ENCODE measurements around the gene AP5Z1.
A peak's percentile ranks its signal among the peaks of the same experiment; 100 is the strongest.

Gene AP5Z1

DNA sequence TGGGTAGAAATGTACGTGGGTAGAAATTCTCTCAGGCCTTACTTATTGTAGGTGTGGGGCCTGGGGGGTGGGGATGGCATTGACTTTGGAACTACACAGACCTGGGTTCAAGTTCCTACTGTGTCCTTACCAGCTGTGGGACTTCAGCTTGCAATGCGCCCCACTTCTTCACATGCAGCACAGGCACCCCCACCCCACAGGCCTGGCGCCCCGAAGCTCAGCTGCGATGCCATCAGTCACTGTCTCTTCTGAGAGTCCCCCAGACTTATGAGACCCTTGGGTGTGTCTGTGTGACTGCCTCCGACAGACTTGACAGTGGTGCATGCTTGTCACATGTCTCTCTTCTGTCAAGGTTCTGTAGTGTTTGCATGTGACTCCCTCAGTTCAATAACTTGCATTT, 3.1 kb upstream of the AP5Z1 start:
- TF ChIP-seq, protein P1, sequence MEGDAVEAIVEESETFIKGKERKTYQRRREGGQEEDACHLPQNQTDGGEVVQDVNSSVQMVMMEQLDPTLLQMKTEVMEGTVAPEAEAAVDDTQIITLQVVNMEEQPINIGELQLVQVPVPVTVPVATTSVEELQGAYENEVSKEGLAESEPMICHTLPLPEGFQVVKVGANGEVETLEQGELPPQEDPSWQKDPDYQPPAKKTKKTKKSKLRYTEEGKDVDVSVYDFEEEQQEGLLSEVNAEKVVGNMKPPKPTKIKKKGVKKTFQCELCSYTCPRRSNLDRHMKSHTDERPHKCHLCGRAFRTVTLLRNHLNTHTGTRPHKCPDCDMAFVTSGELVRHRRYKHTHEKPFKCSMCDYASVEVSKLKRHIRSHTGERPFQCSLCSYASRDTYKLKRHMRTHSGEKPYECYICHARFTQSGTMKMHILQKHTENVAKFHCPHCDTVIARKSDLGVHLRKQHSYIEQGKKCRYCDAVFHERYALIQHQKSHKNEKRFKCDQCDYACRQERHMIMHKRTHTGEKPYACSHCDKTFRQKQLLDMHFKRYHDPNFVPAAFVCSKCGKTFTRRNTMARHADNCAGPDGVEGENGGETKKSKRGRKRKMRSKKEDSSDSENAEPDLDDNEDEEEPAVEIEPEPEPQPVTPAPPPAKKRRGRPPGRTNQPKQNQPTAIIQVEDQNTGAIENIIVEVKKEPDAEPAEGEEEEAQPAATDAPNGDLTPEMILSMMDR (IDR thresholded peaks at IDR 0.05; ENCODE audit: low read depth, low read length), result no peak
- H3K4me3 ChIP-seq (replicated peaks in 1 of 2; ENCODE audit: low read depth in 2 of 2, low read length in 2 of 2), result no peak overlapping the region
- DNase-seq (ENCODE audit: low read depth in 2 of 2), result no peak

DNA sequence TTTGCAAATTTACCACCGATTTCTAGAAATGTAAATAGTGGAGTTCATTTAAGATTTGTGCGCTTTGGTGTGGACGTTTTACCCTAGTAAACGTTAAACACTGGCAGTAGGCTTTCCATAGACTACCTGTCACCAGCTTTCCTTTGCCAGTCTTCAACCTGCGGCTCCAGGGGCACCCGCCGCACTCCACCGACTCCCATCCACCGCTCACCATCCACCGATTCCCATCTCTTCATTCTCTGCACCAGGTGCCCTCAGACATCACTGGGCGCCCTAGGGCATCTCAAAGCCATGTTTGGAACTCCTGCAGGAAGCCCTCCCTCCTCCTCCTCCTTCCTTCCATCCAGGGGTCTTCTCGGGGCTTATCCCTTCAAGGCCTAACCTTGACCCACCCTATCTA, 1.4 kb upstream of the AP5Z1 start:
- no peak for DNase-seq (ENCODE audit: low read depth in 2 of 2)
- no peak overlapping the region for H3K4me3 ChIP-seq (replicated peaks in 1 of 2; ENCODE audit: low read depth in 2 of 2, low read length in 2 of 2)
- TF ChIP-seq, protein P1 (IDR thresholded peaks at IDR 0.05; ENCODE audit: low read depth, low read length), result no peak

DNA sequence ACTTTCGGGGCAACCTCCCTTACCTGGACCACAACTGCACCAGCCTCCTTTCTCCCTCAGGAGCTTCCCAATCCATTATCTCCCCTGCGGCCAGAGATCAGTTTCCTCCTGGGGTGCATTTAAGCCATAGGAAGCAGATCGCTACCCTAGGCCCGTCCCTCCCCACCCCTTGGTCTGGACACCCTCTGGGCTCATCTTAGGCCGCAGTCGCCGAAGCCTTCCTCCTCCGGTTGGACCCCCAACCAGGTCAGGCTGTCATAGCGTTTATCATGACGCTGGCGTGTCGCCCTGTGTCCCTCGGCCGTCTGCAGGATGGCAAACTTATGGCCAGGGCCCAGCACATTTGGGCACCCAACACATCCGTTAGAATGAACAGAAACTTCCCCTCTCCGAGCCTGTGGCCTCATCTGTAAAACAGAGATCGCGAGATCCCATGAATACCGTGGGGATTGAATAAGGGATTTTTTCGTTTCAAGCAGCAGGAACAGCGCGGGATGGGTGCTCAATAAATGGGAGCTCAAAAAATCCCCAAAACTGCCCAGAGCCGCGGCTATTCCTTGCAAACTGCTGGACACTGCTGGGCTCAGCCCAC, 669 bp upstream of the AP5Z1 start:
- DNase-seq (ENCODE audit: low read depth in 2 of 2), result peak; percentile 71 to 85
- TF ChIP-seq, protein P1 (IDR thresholded peaks at IDR 0.05; ENCODE audit: low read depth, low read length), result no peak

DNA sequence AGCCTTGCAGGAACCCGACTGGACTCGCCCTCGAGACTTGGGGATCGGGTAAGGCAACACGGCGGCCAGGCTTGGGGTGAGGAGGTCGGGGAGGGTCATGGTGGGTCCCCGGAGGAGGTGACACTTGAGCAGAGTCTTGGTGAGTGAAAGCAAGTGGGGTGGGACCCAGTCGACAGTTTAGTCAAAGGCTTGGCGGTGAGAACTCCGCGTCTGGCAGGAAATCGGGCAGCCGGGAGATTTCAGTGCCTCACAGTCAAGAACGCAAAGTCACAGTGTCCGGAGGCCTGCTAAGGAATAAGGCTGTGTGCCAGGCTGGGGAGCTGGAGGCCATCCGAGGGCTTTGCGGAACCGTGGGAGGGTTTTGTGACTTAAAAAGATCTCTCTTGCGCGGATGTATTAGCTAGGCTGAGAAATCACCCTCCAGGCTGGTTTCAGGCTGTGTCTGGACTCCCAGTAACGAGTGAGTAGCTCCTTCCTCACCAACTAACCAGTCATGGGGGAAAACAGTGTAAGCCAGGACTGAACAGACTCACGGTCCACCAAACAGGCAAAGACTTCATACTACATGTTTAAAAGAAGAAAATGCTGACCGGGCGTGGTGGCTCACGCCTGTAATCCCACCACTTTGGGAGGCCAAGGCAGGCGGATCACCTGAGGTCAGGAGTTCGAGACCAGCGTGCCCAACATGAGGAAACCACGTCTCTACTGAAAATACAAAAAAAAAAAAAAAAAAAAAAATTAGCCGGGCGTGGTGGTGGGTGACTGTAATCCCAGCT, 613 bp downstream of the AP5Z1 start:
- peak; percentile 69 to 73 for DNase-seq (ENCODE audit: low read depth in 2 of 2)
- H3K4me3 ChIP-seq (replicated peaks in 1 of 2; ENCODE audit: low read depth in 2 of 2, low read length in 2 of 2), result peak overlapping the region; percentile 98 to 99
- TF ChIP-seq, protein P1 (IDR thresholded peaks at IDR 0.05; ENCODE audit: low read depth, low read length), result no peak

More for the DNA sequence above, 669 bp upstream of the AP5Z1 start:
- H3K4me3 ChIP-seq (replicated peaks in 1 of 2; ENCODE audit: low read depth in 2 of 2, low read length in 2 of 2), result peak overlapping the region; percentile 98 to 99

DNA sequence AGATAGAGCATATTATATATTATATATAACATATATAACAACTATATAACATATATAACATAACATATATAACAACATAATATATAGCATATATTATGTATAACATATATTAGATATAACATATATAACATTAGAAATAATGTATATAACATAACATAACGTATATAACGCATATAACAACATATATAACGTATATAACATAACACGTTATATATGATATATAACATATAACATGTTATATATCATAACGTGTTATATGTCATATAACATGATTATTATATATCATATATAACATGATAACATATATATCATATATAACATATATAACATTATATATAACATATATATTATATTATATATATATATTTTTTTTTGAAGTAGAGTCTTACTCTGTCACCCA, 3.7 kb downstream of the AP5Z1 start:
- H3K4me3 ChIP-seq (replicated peaks in 1 of 2; ENCODE audit: low read depth in 2 of 2, low read length in 2 of 2), result no peak overlapping the region
- no peak for DNase-seq (ENCODE audit: low read depth in 2 of 2)
- TF ChIP-seq, protein P1 (IDR thresholded peaks at IDR 0.05; ENCODE audit: low read depth, low read length), result no peak

DNA sequence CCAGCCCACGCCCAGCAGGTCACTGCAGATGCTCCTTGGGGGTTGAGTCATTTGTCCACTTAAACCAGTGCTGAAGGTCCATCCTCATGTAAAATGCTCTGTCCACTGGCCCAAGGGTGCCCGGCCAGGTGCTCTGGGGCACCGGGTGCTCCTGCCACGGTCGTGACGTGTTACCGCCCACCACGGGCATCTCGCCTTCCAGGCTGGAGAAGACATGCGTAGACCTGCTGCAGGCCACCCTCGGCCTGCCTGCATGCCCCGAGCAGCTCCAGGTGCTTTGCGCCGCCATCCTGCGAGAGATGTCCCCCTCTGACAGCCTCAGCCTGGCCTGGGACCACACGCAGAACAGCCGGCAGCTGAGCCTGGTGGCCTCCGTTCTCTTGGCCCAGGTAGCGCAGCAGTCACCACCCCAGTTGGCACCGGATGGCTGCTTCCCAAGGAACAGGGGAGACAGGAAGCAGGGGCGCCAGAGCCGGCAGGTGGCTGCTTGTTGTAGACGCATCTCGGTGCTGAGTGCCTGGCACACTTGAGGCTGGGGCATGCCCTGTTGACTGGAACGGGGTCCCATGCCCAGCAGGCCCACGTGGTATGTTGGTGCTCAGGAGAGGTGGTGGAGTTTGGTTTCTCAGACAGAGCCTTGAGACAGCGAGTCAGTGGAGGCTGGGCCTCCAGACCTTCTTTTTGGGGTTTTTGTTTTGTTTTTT, 6.1 kb downstream of the AP5Z1 start:
- TF ChIP-seq, protein P1 (IDR thresholded peaks at IDR 0.05; ENCODE audit: low read depth, low read length), result no peak
- DNase-seq (ENCODE audit: low read depth in 2 of 2), result no peak
- H3K4me3 ChIP-seq (replicated peaks in 1 of 2; ENCODE audit: low read depth in 2 of 2, low read length in 2 of 2), result no peak overlapping the region

Measured in cardiac fibroblast (primary cell).